ENCODE measurements around the gene COPZ1. TPM values are rescaled to one million over a fixed set of nuclear protein-coding genes. Genes with fewer than 3 reads are reported as not detected.

The COPZ1 gene
- total RNA-seq, 3 donors from 2014 or later = 84.0 to 115 (median 104) TPM

DNA sequence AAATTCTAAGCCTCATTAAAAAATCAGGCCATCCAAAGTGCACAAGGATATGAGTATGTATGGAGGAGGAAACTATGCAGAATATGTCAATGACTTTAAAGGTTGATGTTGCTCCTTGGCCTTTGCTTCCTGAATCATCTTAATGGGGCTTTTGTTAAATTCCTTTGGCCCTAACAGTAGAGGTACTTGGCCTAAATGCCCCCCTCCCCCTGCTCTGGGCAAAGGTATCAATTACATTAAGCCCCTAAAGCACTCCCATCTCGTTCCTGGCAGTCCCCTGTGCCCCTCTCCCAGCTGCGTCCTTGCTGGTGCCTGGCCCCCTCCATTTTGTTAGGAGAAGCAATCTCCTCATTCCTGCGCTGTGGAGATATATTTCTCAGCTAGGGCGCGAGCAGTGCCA is 4.8 kb downstream of the COPZ1 start:
- Histone ChIP-seq H3K4me3 (no peak overlapping the region), H3K4me1 (ENCODE audit: low read depth) (peaks cover 32% of the 10 kb centered on the region), H3K36me3 (ENCODE audit: low read depth) (no peaks in the 10 kb centered on the region), H3K9me3 (no peaks in the 10 kb centered on the region)
- no peak for ATAC-seq
- TF ChIP-seq CTCF (IDR thresholded peaks at IDR 0.05) = no peak
- intact Hi-C loops (cut with DNase I, micrococcal nuclease) = no loop called here
- DNase-seq = no peak

GRCh38 chr12:54330442-54330841 is 5.5 kb downstream of the COPZ1 start:
- ATAC-seq = no peak
- TF ChIP-seq CTCF (IDR thresholded peaks at IDR 0.05) = no peak
- Histone ChIP-seq H3K4me3 (no peak overlapping the region), H3K4me1 (ENCODE audit: low read depth) (peaks cover 32% of the 10 kb centered on the region), H3K36me3 (ENCODE audit: low read depth) (no peaks in the 10 kb centered on the region), H3K9me3 (no peaks in the 10 kb centered on the region)
- DNase-seq = no peak
- intact Hi-C loops (cut with DNase I, micrococcal nuclease) = no loop called here

GRCh38 chr12:54331461-54331860 is 6.5 kb downstream of the COPZ1 start:
- ATAC-seq (no peak), DNase-seq (no peak)
- Histone ChIP-seq H3K4me3 (no peak overlapping the region), H3K4me1 (ENCODE audit: low read depth) (peaks cover 25% of the 10 kb centered on the region), H3K9me3 (no peaks in the 10 kb centered on the region), H3K36me3 (ENCODE audit: low read depth) (no peaks in the 10 kb centered on the region)
- intact Hi-C loops (cut with DNase I, micrococcal nuclease) = no loop called here
- TF ChIP-seq CTCF (IDR thresholded peaks at IDR 0.05) = no peak

DNA sequence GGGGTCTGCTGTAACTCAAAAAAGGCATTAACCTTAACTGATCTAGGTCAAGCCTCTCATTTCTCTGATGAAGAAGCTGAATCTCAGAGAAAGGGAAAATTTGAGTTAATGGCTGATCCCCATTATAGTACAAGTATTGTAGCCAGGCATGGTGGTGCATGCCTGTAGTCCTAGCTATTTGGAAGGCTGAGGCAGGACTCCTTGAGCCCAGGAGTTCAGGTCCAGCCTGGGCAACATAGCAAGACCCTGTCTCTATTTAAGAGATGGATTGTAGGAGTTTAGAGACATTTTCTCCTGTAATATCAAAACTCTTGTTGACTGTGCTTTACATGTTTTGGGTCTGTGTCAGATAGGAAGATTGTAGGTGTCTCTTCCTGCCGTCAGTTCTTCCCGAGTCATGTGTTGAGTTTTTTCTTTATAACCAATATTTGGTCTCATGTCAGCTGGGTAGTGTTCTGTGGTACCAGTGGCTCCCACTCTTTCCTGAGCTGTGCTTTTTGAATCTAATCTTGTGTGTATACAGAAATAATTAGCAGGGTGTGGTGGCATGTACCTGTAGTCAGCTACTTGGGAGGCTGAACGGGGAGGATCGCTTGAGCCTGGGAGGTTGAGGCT is 8.6 kb downstream of the COPZ1 start:
- ATAC-seq = no peak
- no peak for DNase-seq
- Histone ChIP-seq H3K9me3 (no peaks in the 10 kb centered on the region), H3K4me1 (ENCODE audit: low read depth) (peaks cover 22% of the 10 kb centered on the region), H3K36me3 (ENCODE audit: low read depth) (no peaks in the 10 kb centered on the region), H3K4me3 (no peak overlapping the region)
- no peak for TF ChIP-seq CTCF (IDR thresholded peaks at IDR 0.05)
- intact Hi-C loops (cut with DNase I, micrococcal nuclease) = no loop called here

- DNase-seq = no peak
- no peak for TF ChIP-seq CTCF (IDR thresholded peaks at IDR 0.05)
- H3K9me3 ChIP-seq = no peaks in the 10 kb centered on the region
- ATAC-seq = peak; percentile 37
- intact Hi-C loops (cut with DNase I, micrococcal nuclease) = no loop called here
- H3K36me3 ChIP-seq (ENCODE audit: low read depth) = no peaks in the 10 kb centered on the region
- no peaks in the 10 kb centered on the region for H3K4me1 ChIP-seq (ENCODE audit: low read depth)
- no peak overlapping the region for H3K4me3 ChIP-seq
Observed at GRCh38 chr12:54337280-54337842, 12.4 kb downstream of the COPZ1 start.

Data from mucosa of descending colon (tissue), 3 donors.